H9 (cell line): ENCODE results near the gene ARPC5L. TPM values are rescaled to one million over a fixed set of nuclear protein-coding genes. Genes with fewer than 3 reads are reported as not detected.

Experiments
- DNase-seq: peaks from one replicate; pipeline ENCODE4 v3.0.0-alpha.2; 2017
- H2AFZ ChIP-seq: one replicate; pipeline ENCODE4 v1.6.1; 2013; ENCODE audit warnings: mild to moderate bottlenecking, low read length, control low read depth, moderate library complexity
- H2AK5ac ChIP-seq: 2 replicates; pipeline ENCODE4 v1.6.1; 2013; ENCODE audit warnings: low read length, control low read depth, mixed read lengths; ENCODE audit not compliant: insufficient read length
- H2BK120ac ChIP-seq: one replicate; pipeline ENCODE4 v1.6.1; 2013; ENCODE audit warnings: low read depth, mild to moderate bottlenecking, low read length, control low read depth, inconsistent platforms; ENCODE audit not compliant: poor library complexity, severe bottlenecking
- H2BK12ac ChIP-seq: 2 replicates; pipeline ENCODE4 v1.6.1; 2013; ENCODE audit warnings: low read length, control low read depth, mixed read lengths, low read depth; ENCODE audit not compliant: insufficient read length
- H2BK15ac ChIP-seq: 2 replicates; pipeline ENCODE4 v1.6.1; 2013; ENCODE audit warnings: low read depth, low read length, control low read depth
- H2BK20ac ChIP-seq: one replicate; pipeline ENCODE4 v1.6.1; 2013; ENCODE audit warnings: low read depth, mild to moderate bottlenecking, low read length, control low read depth, inconsistent platforms; ENCODE audit not compliant: poor library complexity, severe bottlenecking
- H2BK5ac ChIP-seq: 2 replicates; pipeline ENCODE4 v1.6.1; 2013; ENCODE audit warnings: low read length, control low read depth, mixed read lengths; ENCODE audit not compliant: insufficient read length
- H3K14ac ChIP-seq: 2 replicates; pipeline ENCODE4 v1.6.1; 2013; ENCODE audit warnings: low read length, control low read depth; ENCODE audit not compliant: insufficient read depth
- H3K18ac ChIP-seq: 2 replicates; pipeline ENCODE4 v1.6.1; 2013; ENCODE audit warnings: low read depth, mild to moderate bottlenecking, mixed read lengths, low read length, control low read depth; ENCODE audit not compliant: insufficient read length
- H3K23ac ChIP-seq: 2 replicates; pipeline ENCODE4 v1.6.1; 2013; ENCODE audit warnings: low read length, control low read depth, mixed read lengths, low read depth; ENCODE audit not compliant: insufficient read length
- H3K23me2 ChIP-seq: 2 replicates; pipeline ENCODE4 v1.6.1; 2013; ENCODE audit warnings: low read depth, mild to moderate bottlenecking, mixed read lengths, low read length, control low read depth; ENCODE audit not compliant: insufficient read length, poor library complexity, severe bottlenecking
- H3K27ac ChIP-seq: 2 replicates; pipeline ENCODE4 v1.5.1; 2013; ENCODE audit warnings: low read length, control low read depth, mixed read lengths, low read depth; ENCODE audit not compliant: insufficient read length
- H3K27me3 ChIP-seq: 2 replicates; pipeline ENCODE4 v1.6.1; 2013; ENCODE audit warnings: low read length, control low read depth, inconsistent platforms; ENCODE audit not compliant: insufficient read depth
- H3K4ac ChIP-seq: 2 replicates; pipeline ENCODE4 v1.6.1; 2013; ENCODE audit warnings: low read depth, mild to moderate bottlenecking, control low read depth, inconsistent platforms, low read length, moderate library complexity
- H3K4me1 ChIP-seq: 2 replicates; pipeline ENCODE4 v1.6.1; 2013; ENCODE audit warnings: low read length, control low read depth, inconsistent platforms; ENCODE audit not compliant: insufficient read depth
- H3K4me2 ChIP-seq: 2 replicates; pipeline ENCODE4 v1.6.1; 2013; ENCODE audit warnings: low read length, control low read depth, mixed read lengths; ENCODE audit not compliant: insufficient read length, insufficient read depth
- H3K56ac ChIP-seq: 2 replicates; pipeline ENCODE4 v1.6.1; 2013; ENCODE audit warnings: low read depth, mild to moderate bottlenecking, mixed read lengths, low read length, control low read depth; ENCODE audit not compliant: insufficient read length
- H3K79me1 ChIP-seq: 2 replicates; pipeline ENCODE4 v1.6.1; 2013; ENCODE audit warnings: low read depth, mild to moderate bottlenecking, moderate library complexity, low read length, control low read depth, inconsistent platforms; ENCODE audit not compliant: insufficient read depth, poor library complexity, severe bottlenecking
- H3K79me2 ChIP-seq: 2 replicates; pipeline ENCODE4 v1.6.1; 2013; ENCODE audit warnings: low read length, control low read depth, inconsistent platforms; ENCODE audit not compliant: insufficient read depth
- H3K9ac ChIP-seq: 2 replicates; pipeline ENCODE4 v1.6.1; 2013; ENCODE audit warnings: low read length, control low read depth, mixed read lengths; ENCODE audit not compliant: insufficient read length; ENCODE audit errors: extremely low read depth
- H3K9me3 ChIP-seq: one replicate; pipeline ENCODE4 v1.6.1; 2013; ENCODE audit warnings: low read depth, low read length, inconsistent platforms; ENCODE audit not compliant: control insufficient read depth
- H3T11ph ChIP-seq: one replicate; pipeline ENCODE4 v1.6.1; 2013; ENCODE audit warnings: mild to moderate bottlenecking, low read length, control low read depth, inconsistent platforms
- H4K20me1 ChIP-seq: one replicate; pipeline ENCODE4 v1.6.1; 2013; ENCODE audit not compliant: control insufficient read depth, insufficient read length, insufficient read depth
- H4K5ac ChIP-seq: 2 replicates; pipeline ENCODE4 v1.6.1; 2013; ENCODE audit warnings: low read depth, mild to moderate bottlenecking, mixed read lengths, low read length, control low read depth; ENCODE audit not compliant: insufficient read length
- H4K8ac ChIP-seq: replicated peaks from 2 replicates; pipeline ENCODE4 v1.6.1; 2013; ENCODE audit warnings: low read length, control low read depth, mixed read lengths, low read depth; ENCODE audit not compliant: insufficient read length
- H4K91ac ChIP-seq: 2 replicates; pipeline ENCODE4 v1.6.1; 2013; ENCODE audit warnings: low read depth, mild to moderate bottlenecking, moderate library complexity, mixed read lengths, low read length, control low read depth; ENCODE audit not compliant: insufficient read length
- H3K27ac Mint-ChIP-seq, 3 experiments: 2 replicates in 2 of 3; 3 replicates in 1 of 3; pipeline ENCODE4 v1.8.0; 2020 to 2021; ENCODE audit warnings: mixed read lengths in 3 of 3, mild to moderate bottlenecking in 1 of 3, moderate library complexity in 1 of 3
- H3K27me3 Mint-ChIP-seq: 2 replicates; pipeline ENCODE4 v1.8.0; 2021; ENCODE audit warnings: low read depth, mild to moderate bottlenecking, moderate library complexity, mixed read lengths
- H3K36me3 Mint-ChIP-seq, 3 experiments: 2 replicates in 2 of 3; 3 replicates in 1 of 3; pipeline ENCODE4 v1.8.0; 2020 to 2021; ENCODE audit warnings: low read depth in 3 of 3, mixed read lengths in 3 of 3; ENCODE audit not compliant: insufficient read depth in 1 of 3
- H3K4me1 Mint-ChIP-seq, 2 experiments: 2 replicates each; pipeline ENCODE4 v1.8.0; 2020; ENCODE audit warnings: mixed read lengths in 2 of 2
- H3K4me3 Mint-ChIP-seq, 2 experiments: 2 replicates in 1 of 2; 3 replicates in 1 of 2; pipeline ENCODE4 v1.8.0; 2020 to 2021; ENCODE audit warnings: mild to moderate bottlenecking in 2 of 2, mixed read lengths in 2 of 2, moderate library complexity in 1 of 2
- H3K9me3 Mint-ChIP-seq, 2 experiments: 2 replicates in 1 of 2; 3 replicates in 1 of 2; pipeline ENCODE4 v1.8.0; 2020; ENCODE audit warnings: mild to moderate bottlenecking in 2 of 2, mixed read lengths in 2 of 2, moderate library complexity in 1 of 2
- WGBS: extraction: QIAGEN DNeasy Blood & Tissue Kit; methylation state at CpG from one replicate; pipeline ENCODE4 v1.1.7; 2013; ENCODE audit warnings: missing lambda C conversion rate, low lambda C conversion rate, mixed read lengths; ENCODE audit not compliant: insufficient read length; ENCODE audit errors: extremely low coverage; 5-methylcytosine and 5-hydroxymethylcytosine counted together
- total RNA-seq: library from RNA; stranded (reverse); gene quantifications from 2 replicates; pipeline ENCODE4 v1.2.1, GENCODE V29; 2021
- TF ChIP-seq, protein P1 (sequence below): fragments of 200-600 bp; sonication (generic); conservative IDR thresholded peaks from 3 replicates; pipeline ENCODE4 v1.8.0; 2021; ENCODE audit warnings: antibody characterized with exemption, mild to moderate bottlenecking

Gene ARPC5L
- total RNA-seq, 1 experiment from 2014 or later: 67.7 TPM

DNA sequence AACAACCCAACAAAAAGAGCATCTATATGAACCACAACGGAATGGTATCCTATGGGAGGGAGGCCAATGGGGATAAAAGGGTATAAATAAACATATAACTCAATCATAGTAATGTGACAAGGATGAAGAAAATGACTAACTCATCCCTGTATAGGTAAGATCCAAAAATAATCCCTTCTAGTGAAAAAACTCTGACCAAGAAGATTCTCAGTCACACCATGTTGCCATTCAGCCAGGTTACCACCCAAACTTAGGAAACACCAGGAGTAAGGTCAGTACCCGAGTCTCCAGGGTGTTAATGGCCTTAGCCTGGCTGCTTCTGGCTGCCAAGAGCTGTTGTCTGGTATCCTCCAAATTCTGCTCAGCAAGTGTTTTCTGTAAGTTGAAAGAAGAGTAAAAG, 46.2 kb downstream of the ARPC5L start:
- H3K23ac ChIP-seq: no peak overlapping the region
- H3K36me3 Mint-ChIP-seq: peaks cover 0 to 9% (median 6%) of the 10 kb centered on the region in 3 experiments; a peak in 3 of 7 replicates
- H3K4me1 ChIP-seq: no peaks in the 10 kb centered on the region
- H3K27me3 Mint-ChIP-seq: no peaks in the 10 kb centered on the region
- no peaks in the 10 kb centered on the region for H4K20me1 ChIP-seq
- H3K4me2 ChIP-seq: no peak overlapping the region
- no peak overlapping the region for H3K56ac ChIP-seq
- H3K18ac ChIP-seq: no peak overlapping the region
- no peak overlapping the region for H3T11ph ChIP-seq
- no peak overlapping the region for H3K27ac Mint-ChIP-seq
- no peak overlapping the region for H3K4me3 Mint-ChIP-seq
- H2BK20ac ChIP-seq: no peak overlapping the region
- H3K14ac ChIP-seq: no peak overlapping the region
- H4K5ac ChIP-seq: no peak overlapping the region
- no peaks in the 10 kb centered on the region for H3K9me3 Mint-ChIP-seq
- H2BK120ac ChIP-seq: no peak overlapping the region
- no peak overlapping the region for H3K4ac ChIP-seq
- H3K27me3 ChIP-seq: no peaks in the 10 kb centered on the region
- no peaks in the 10 kb centered on the region for H3K9me3 ChIP-seq
- H2BK12ac ChIP-seq: no peak overlapping the region
- H2AK5ac ChIP-seq: no peak overlapping the region
- TF ChIP-seq, protein P1, sequence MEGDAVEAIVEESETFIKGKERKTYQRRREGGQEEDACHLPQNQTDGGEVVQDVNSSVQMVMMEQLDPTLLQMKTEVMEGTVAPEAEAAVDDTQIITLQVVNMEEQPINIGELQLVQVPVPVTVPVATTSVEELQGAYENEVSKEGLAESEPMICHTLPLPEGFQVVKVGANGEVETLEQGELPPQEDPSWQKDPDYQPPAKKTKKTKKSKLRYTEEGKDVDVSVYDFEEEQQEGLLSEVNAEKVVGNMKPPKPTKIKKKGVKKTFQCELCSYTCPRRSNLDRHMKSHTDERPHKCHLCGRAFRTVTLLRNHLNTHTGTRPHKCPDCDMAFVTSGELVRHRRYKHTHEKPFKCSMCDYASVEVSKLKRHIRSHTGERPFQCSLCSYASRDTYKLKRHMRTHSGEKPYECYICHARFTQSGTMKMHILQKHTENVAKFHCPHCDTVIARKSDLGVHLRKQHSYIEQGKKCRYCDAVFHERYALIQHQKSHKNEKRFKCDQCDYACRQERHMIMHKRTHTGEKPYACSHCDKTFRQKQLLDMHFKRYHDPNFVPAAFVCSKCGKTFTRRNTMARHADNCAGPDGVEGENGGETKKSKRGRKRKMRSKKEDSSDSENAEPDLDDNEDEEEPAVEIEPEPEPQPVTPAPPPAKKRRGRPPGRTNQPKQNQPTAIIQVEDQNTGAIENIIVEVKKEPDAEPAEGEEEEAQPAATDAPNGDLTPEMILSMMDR: no peak
- no peak overlapping the region for H3K27ac ChIP-seq
- H3K23me2 ChIP-seq: no peaks in the 10 kb centered on the region
- DNase-seq: no peak
- H3K79me1 ChIP-seq: no peaks in the 10 kb centered on the region
- no peak overlapping the region for H2BK15ac ChIP-seq
- no peak overlapping the region for H2AFZ ChIP-seq
- H4K8ac ChIP-seq: no peak overlapping the region
- no peak overlapping the region for H4K91ac ChIP-seq
- no peaks in the 10 kb centered on the region for H3K79me2 ChIP-seq
- H2BK5ac ChIP-seq: no peak overlapping the region
- no CpG with 5 or more reads among the region's 2 CpGs for WGBS
- H3K4me1 Mint-ChIP-seq: no peaks in the 10 kb centered on the region
- H3K9ac ChIP-seq: no peak overlapping the region
